Measurements from ENCODE around the gene NEK7. TPM values are rescaled to one million over a fixed set of nuclear protein-coding genes. Genes with fewer than 3 reads are reported as not detected.

Gene NEK7
- total and polyA plus RNA-seq, 2 of the 8 experiments (the other 6 are each of a cell fraction or from before 2014, with no cell fraction given) = 5.1 to 10.0 TPM

DNA sequence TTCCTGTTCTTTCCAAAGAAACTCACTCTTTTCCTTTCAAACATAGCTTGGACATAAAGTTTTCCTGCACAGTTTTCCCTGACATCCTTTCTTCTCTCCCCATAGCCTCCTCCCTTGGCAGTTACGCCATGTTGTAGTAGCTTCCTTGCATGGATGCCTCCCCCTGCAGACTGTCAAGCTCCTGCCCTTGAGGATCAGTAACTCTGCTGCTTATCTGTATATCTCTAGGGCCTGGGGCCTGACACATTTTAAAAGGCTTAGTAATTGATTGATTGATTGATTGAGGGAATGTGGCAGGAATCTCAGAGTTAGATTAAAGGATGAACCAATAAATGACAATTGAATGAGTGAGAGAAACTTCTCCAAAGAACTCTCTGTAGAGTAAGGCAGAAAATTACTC lies 143.7 kb downstream of the NEK7 start (continued):
- TF ChIP-seq CHD7 (IDR thresholded peaks at IDR 0.05; ENCODE audit: insufficient replicate concordance, low read length) (no peak), TAF1 (IDR thresholded peaks at IDR 0.05; ENCODE audit: low read depth, low read length) (no peak)

Measured in H1 (cell line).